ENCODE results near the gene RPL22L1.
"Not testable (repeated sequence)": the region's sequence is repeated elsewhere in the genome, so short reads cannot be mapped to it uniquely, and the experiment has no call there.

DNA sequence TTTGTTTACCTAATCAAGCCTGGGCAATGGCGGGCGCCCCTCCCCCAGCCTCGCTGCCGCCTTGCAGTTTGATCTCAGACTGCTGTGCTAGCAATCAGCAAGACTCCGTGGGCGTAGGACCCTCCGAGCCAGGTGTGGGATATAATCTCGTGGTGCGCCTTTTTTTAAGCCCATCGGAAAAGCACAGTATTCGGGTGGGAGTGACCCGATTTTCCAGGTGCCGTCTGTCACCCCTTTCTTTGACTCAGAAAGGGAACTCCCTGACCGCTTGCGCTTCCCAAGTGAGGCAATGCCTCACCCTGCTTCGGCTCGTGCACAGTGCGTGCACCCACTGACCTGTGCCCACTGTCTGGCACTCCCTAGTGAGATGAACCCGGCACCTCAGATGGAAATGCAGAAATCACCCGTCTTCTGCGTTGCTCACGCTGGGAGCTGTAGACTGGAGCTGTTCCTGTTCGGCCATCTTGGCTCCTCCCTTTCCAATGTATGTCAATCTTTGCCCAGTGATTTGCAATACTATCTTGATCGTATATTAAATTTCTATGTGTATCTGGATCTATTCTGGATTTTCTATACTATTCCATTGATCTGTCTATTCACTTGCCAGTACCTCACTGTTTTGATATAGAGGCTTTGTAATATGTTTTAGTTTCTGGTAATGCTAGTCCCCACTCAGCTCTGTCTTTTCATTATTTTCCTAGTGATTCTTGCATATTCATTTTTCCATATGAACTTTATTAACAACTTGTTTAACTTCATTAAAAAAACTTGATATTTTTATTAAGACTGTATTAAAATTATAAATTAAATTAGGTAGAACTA lies 14.3 kb upstream of the RPL22L1 start:
- not testable (repeated sequence) for TF ChIP-seq POLR2A, POLR2AphosphoS5, CTCF, EP300 (IDR thresholded peaks at IDR 0.05)
